Subcutaneous adipose tissue (tissue), 4 donors: ENCODE data around the gene MRRF. TPM values are rescaled to one million over a fixed set of nuclear protein-coding genes. Genes with fewer than 3 reads are reported as not detected.

Experiments
- small RNA-seq: library from RNA; depleted of rRNA; stranded (forward); fragments of <200 nt; gene quantifications from one replicate; pipeline ENCODE3, GENCODE V24; 2016
- total RNA-seq, 4 donors: library from RNA; depleted of rRNA; stranded (reverse); fragments of >200 nt; gene quantifications; one replicate each; pipeline ENCODE4 v1.1.0, GENCODE V29; 2016
- TF ChIP-seq, protein P1 (sequence below): fragments of 450-650 bp; IDR thresholded peaks from one replicate; pipeline ENCODE4 v1.5.1; 2016; ENCODE audit warnings: low read depth, mild to moderate bottlenecking, control low read depth, antibody characterized with exemption, moderate library complexity

Gene MRRF
- total RNA-seq, 4 donors from 2014 or later, result 34.8 to 61.0 (median 42.5) TPM

- TF ChIP-seq, protein P1, sequence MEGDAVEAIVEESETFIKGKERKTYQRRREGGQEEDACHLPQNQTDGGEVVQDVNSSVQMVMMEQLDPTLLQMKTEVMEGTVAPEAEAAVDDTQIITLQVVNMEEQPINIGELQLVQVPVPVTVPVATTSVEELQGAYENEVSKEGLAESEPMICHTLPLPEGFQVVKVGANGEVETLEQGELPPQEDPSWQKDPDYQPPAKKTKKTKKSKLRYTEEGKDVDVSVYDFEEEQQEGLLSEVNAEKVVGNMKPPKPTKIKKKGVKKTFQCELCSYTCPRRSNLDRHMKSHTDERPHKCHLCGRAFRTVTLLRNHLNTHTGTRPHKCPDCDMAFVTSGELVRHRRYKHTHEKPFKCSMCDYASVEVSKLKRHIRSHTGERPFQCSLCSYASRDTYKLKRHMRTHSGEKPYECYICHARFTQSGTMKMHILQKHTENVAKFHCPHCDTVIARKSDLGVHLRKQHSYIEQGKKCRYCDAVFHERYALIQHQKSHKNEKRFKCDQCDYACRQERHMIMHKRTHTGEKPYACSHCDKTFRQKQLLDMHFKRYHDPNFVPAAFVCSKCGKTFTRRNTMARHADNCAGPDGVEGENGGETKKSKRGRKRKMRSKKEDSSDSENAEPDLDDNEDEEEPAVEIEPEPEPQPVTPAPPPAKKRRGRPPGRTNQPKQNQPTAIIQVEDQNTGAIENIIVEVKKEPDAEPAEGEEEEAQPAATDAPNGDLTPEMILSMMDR, result no peak
Observed at GRCh38 chr9:122378236-122378635, 113.6 kb downstream of the MRRF start.

DNA sequence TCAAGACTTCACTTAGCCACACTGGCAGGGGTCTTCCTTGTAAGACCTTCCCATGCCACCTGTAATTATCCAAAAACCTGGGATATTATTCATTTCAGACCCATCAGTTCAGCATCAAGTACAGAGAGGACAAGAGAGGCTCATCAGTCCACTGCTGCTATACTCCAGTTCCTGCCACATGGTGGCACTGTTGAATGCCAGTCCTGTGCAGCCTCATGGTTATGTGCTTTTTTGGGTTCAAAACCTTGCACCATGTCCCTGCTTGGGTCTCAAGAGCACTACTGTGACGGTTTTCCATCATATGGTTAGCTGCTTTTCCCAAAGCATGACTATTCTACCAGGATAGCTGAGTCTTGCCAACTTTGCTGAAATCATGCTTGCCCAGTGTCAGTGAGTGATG, 114.7 kb downstream of the MRRF start:
- TF ChIP-seq, protein P1, result no peak

DNA sequence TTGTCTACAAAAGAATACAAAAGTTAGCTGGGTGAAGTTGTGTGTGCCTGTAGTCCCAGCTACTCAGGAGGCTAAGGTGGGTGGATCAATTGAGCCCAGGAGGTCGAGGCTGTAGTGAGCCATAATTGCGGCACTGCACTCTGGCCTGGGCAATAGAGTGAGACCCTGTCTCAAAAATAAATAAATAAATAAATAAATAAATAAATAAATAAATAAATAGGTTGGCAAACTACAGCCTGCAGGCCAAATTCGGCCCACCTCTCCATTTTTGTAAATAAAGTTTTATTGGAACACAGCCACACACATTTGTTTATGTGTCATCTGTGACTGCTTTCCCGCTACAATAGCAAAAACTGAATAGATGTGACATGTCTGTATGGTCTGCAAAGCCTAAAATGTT, 115.6 kb downstream of the MRRF start:
- TF ChIP-seq, protein P1, result no peak

Small RNAs within 50 kb of the gene (small RNA-seq; reads per million reads assigned to genes)
- not detected for gene AL162424.1

Other genes starting within 250 kb of the MRRF start
- gene TTLL11, start 171.6 kb upstream of the MRRF start, total RNA-seq, result 1 to 10 TPM; 4.4 to 8.7 (median 6.4) TPM
- gene NDUFA8, start 105.1 kb upstream of the MRRF start, total RNA-seq, result 10 to 100 TPM; 24.5 to 53.0 (median 28.7) TPM
- gene MORN5, start 105.0 kb upstream of the MRRF start, total RNA-seq, result not detected
- gene LHX6, start 35.9 kb upstream of the MRRF start, total RNA-seq, result 10 to 100 TPM in 1 of 4 donors, 1 to 10 TPM in 3; 3.1 to 10.1 (median 6.4) TPM
- gene RBM18, start within 50 bp of the MRRF start, total RNA-seq, result 10 to 100 TPM in 2 of 4 donors, 1 to 10 TPM in 2; 8.1 to 18.8 (median 10.1) TPM
- gene PTGS1, start 106.1 kb downstream of the MRRF start, total RNA-seq, result 1 to 10 TPM; 4.5 to 9.5 (median 5.2) TPM
- gene OR1J1, start 213.0 kb downstream of the MRRF start, total RNA-seq, result not detected
- gene OR1J2, start 245.9 kb downstream of the MRRF start, total RNA-seq, result not detected